IMR-90 (cell line): ENCODE results near the gene AXIN1. TPM values are rescaled to one million over a fixed set of nuclear protein-coding genes. Genes with fewer than 3 reads are reported as not detected.

Source experiments
- ATAC-seq: fragments of 200-7000 bp; cut with Tn5 transposase; 2 replicates; pipeline ENCODE4 v1.9.1; 2020; ENCODE audit warnings: low read depth, mild to moderate bottlenecking, moderate library complexity
- BruUV-seq: library from RNA; stranded (reverse); fragments of 400-500 nt; replicated peaks from 2 replicates; lab custom pipeline; 2021; lab: Mats Ljungman, UMichigan
- CTCF ChIA-PET: fragments of 300-600 bp; formaldehyde crosslinking; extraction: SDS; loops from one replicate; lab custom pipeline; 2021; ENCODE audit warnings: antibody characterized with exemption; lab: Yijun Ruan, JAX
- POLR2A ChIA-PET: fragments of 300-600 bp; sonication (Branson Sonifier 250); formaldehyde crosslinking; loops from one replicate; lab custom pipeline; 2022; ENCODE audit warnings: antibody characterized with exemption; ENCODE audit not compliant: unreplicated experiment; lab: Charles Lee
- DNase-seq: peaks from one replicate; pipeline ENCODE4 v3.0.0; 2013
- H2AFZ ChIP-seq: replicated peaks from 2 replicates; pipeline ENCODE3; 2013; ENCODE audit warnings: low read length, mild to moderate bottlenecking; ENCODE audit not compliant: poor library complexity
- H2AK5ac ChIP-seq: 2 replicates; pipeline ENCODE4 v1.6.1; 2013; ENCODE audit warnings: low read depth, low read length, inconsistent platforms
- H2AK9ac ChIP-seq: replicated peaks from 2 replicates; pipeline ENCODE3; 2013; ENCODE audit warnings: mild to moderate bottlenecking, low read depth, low read length, moderate library complexity; ENCODE audit not compliant: poor library complexity
- H2BK120ac ChIP-seq: 2 replicates; pipeline ENCODE4 v1.6.1; 2013; ENCODE audit warnings: low read depth, low read length, inconsistent platforms
- H2BK15ac ChIP-seq: 3 replicates; pipeline ENCODE4 v1.6.1; 2013; ENCODE audit warnings: low read depth, low read length, inconsistent platforms
- H2BK20ac ChIP-seq: 2 replicates; pipeline ENCODE4 v1.6.1; 2013; ENCODE audit warnings: low read depth, mild to moderate bottlenecking, inconsistent platforms, low read length, moderate library complexity
- H2BK5ac ChIP-seq: 2 replicates; pipeline ENCODE4 v1.6.1; 2013; ENCODE audit warnings: mild to moderate bottlenecking, low read depth, low read length, inconsistent platforms; ENCODE audit not compliant: poor library complexity, severe bottlenecking
- H3K14ac ChIP-seq: replicated peaks from 2 replicates; pipeline ENCODE4 v1.6.1; 2013; ENCODE audit warnings: low read depth, low read length, inconsistent platforms
- H3K18ac ChIP-seq: 2 replicates; pipeline ENCODE4 v1.6.1; 2013; ENCODE audit warnings: low read depth, low read length, control low read depth
- H3K23ac ChIP-seq: 2 replicates; pipeline ENCODE4 v1.6.1; 2013; ENCODE audit warnings: low read depth, low read length, inconsistent platforms
- H3K27ac ChIP-seq: 2 replicates; pipeline ENCODE4 v1.5.1; 2013; ENCODE audit warnings: mild to moderate bottlenecking, control low read depth, low read length; ENCODE audit not compliant: insufficient read depth
- H3K27me3 ChIP-seq: 2 replicates; pipeline ENCODE4 v1.6.1; 2013; ENCODE audit warnings: low read length; ENCODE audit not compliant: control insufficient read depth, insufficient read depth
- H3K36me3 ChIP-seq: 2 replicates; pipeline ENCODE4 v1.6.1; 2013; ENCODE audit warnings: low read length, mixed read lengths; ENCODE audit not compliant: control insufficient read depth, insufficient read depth
- H3K4ac ChIP-seq: 2 replicates; pipeline ENCODE4 v1.6.1; 2013; ENCODE audit warnings: low read depth, low read length, inconsistent platforms
- H3K4me1 ChIP-seq: 2 replicates; pipeline ENCODE4 v1.6.1; 2013; ENCODE audit warnings: low read length, mixed read lengths; ENCODE audit not compliant: control insufficient read depth, insufficient read depth
- H3K4me2 ChIP-seq: 2 replicates; pipeline ENCODE4 v1.6.1; 2013; ENCODE audit warnings: low read depth, mild to moderate bottlenecking, control low read depth, low read length, moderate library complexity
- H3K4me3 ChIP-seq: 2 replicates; pipeline ENCODE4 v1.5.1; 2013; ENCODE audit warnings: low read depth, mild to moderate bottlenecking, control low read depth, low read length, moderate library complexity; ENCODE audit not compliant: insufficient read depth
- H3K56ac ChIP-seq: 2 replicates; pipeline ENCODE4 v1.6.1; 2013; ENCODE audit warnings: low read length, inconsistent platforms; ENCODE audit not compliant: insufficient read depth; ENCODE audit errors: extremely low read depth
- H3K79me1 ChIP-seq, 2 experiments: 2 replicates each; pipeline ENCODE4 v1.6.1; 2013; ENCODE audit warnings: low read length in 2 of 2, inconsistent platforms in 1 of 2, low read depth in 1 of 2
- H3K9ac ChIP-seq: 2 replicates; pipeline ENCODE4 v1.6.1; 2013; ENCODE audit warnings: low read depth, low read length, control low read depth
- H3K9me1 ChIP-seq: 2 replicates; pipeline ENCODE4 v1.6.1; 2013; ENCODE audit warnings: low read length, inconsistent platforms; ENCODE audit not compliant: insufficient read depth
- H3K9me3 ChIP-seq: 2 replicates; pipeline ENCODE4 v1.6.1; 2013; ENCODE audit warnings: low read length; ENCODE audit not compliant: control insufficient read depth, insufficient read depth
- H4K20me1 ChIP-seq: 2 replicates; pipeline ENCODE4 v1.6.1; 2013; ENCODE audit warnings: low read length, inconsistent platforms; ENCODE audit not compliant: insufficient read depth
- H4K5ac ChIP-seq: 2 replicates; pipeline ENCODE4 v1.6.1; 2013; ENCODE audit warnings: mild to moderate bottlenecking, low read depth, low read length, control low read depth
- H4K8ac ChIP-seq, 2 experiments: 2 replicates each; pipeline ENCODE4 v1.6.1; 2013; ENCODE audit warnings: low read depth in 2 of 2, low read length in 2 of 2, control low read depth in 1 of 2, inconsistent platforms in 1 of 2
- H4K91ac ChIP-seq: 2 replicates; pipeline ENCODE4 v1.6.1; 2013; ENCODE audit warnings: low read depth, low read length, inconsistent platforms; ENCODE audit not compliant: insufficient read depth
- BHLHE40 ChIP-seq: fragments of 150-350 bp; IDR thresholded peaks from 2 replicates; pipeline ENCODE4 v1.6.1; 2016; ENCODE audit warnings: mild to moderate bottlenecking, low read depth, low read length
- CEBPB ChIP-seq: IDR thresholded peaks from 2 replicates; pipeline ENCODE4 v1.6.1; 2012; ENCODE audit warnings: low read depth, low read length, improper control_type of control experiment
- CHD1 ChIP-seq: IDR thresholded peaks from 2 replicates; pipeline ENCODE4 v1.6.1; 2012; ENCODE audit warnings: low read depth, low read length, improper control_type of control experiment
- CTCF ChIP-seq: conservative IDR thresholded peaks from 2 replicates; pipeline ENCODE4 v1.5.1; 2012; ENCODE audit warnings: mild to moderate bottlenecking, low read depth, low read length, improper control_type of control experiment
- ELK1 ChIP-seq: fragments of 150-350 bp; IDR thresholded peaks from 2 replicates; pipeline ENCODE4 v1.6.1; 2016; ENCODE audit warnings: low read depth, mild to moderate bottlenecking, low read length, moderate library complexity, borderline replicate concordance
- FOS ChIP-seq: fragments of 150-350 bp; IDR thresholded peaks from 2 replicates; pipeline ENCODE4 v1.6.1; 2016; ENCODE audit warnings: low read depth, low read length
- MAFK ChIP-seq: IDR thresholded peaks from 2 replicates; pipeline ENCODE4 v1.6.1; 2012; ENCODE audit warnings: low read depth, low read length, improper control_type of control experiment
- MAZ ChIP-seq: IDR thresholded peaks from 2 replicates; pipeline ENCODE4 v1.6.1; 2012; ENCODE audit warnings: low read depth, mild to moderate bottlenecking, low read length, improper control_type of control experiment, moderate library complexity, borderline replicate concordance
- MXI1 ChIP-seq: IDR thresholded peaks from 2 replicates; pipeline ENCODE4 v1.6.1; 2012; ENCODE audit warnings: low read depth, mild to moderate bottlenecking, low read length, moderate library complexity, borderline replicate concordance
- NFE2L2 ChIP-seq: fragments of 150-350 bp; IDR thresholded peaks from 2 replicates; pipeline ENCODE4 v1.6.1; 2016; ENCODE audit warnings: low read depth, mild to moderate bottlenecking, low read length
- POLR2A ChIP-seq: IDR thresholded peaks from 2 replicates; pipeline ENCODE4 v1.6.1; 2012; ENCODE audit warnings: mild to moderate bottlenecking, low read depth, low read length
- RAD21 ChIP-seq: IDR thresholded peaks from 2 replicates; pipeline ENCODE4 v1.6.1; 2012; ENCODE audit warnings: low read length, improper control_type of control experiment
- RCOR1 ChIP-seq: IDR thresholded peaks from 2 replicates; pipeline ENCODE4 v1.6.1; 2012; ENCODE audit warnings: mild to moderate bottlenecking, low read length, improper control_type of control experiment; ENCODE audit not compliant: insufficient replicate concordance
- RFX5 ChIP-seq: IDR thresholded peaks from 2 replicates; pipeline ENCODE4 v1.8.0; 2012; ENCODE audit warnings: low read depth, mild to moderate bottlenecking, low read length, moderate library complexity
- SMC3 ChIP-seq: fragments of 150-350 bp; IDR thresholded peaks from 2 replicates; pipeline ENCODE4 v1.6.1; 2016; ENCODE audit warnings: low read depth, mild to moderate bottlenecking, antibody characterized with exemption, low read length, moderate library complexity
- USF2 ChIP-seq: fragments of 150-350 bp; IDR thresholded peaks from 2 replicates; pipeline ENCODE4 v1.6.1; 2017; ENCODE audit warnings: mild to moderate bottlenecking, antibody characterized with exemption, low read length, low read depth
- WGBS, 2 experiments: methylation state at CpG; one replicate each; pipeline versions ENCODE4 v1.1.5 to v1.1.7; 2013; ENCODE audit warnings: missing lambda C conversion rate in 2 of 2; ENCODE audit not compliant: insufficient read length in 1 of 2; ENCODE audit errors: extremely low coverage in 2 of 2; 5-methylcytosine and 5-hydroxymethylcytosine counted together
- dilution Hi-C: fragments of 300-500 bp; cut with HindIII; formaldehyde crosslinking; loops from one replicate; pipeline ENCODE4 v1.14.3; 2018; ENCODE audit warnings: low sequenced_read_pairs; ENCODE audit not compliant: unreplicated experiment
- in situ Hi-C: fragments of 300-500 bp; cut with MboI; formaldehyde crosslinking; loops from 3 replicates; pipeline ENCODE4 v1.14.3; 2019; ENCODE audit warnings: low sequenced_read_pairs, inconsistent platforms, mixed read lengths
- intact Hi-C: fragments of 100-400 bp; cut with micrococcal nuclease; formaldehyde crosslinking; loops from 2 replicates; pipeline ENCODE4 v1.10.0; 2022
- polyA plus RNA-seq, 3 experiments: library from polyadenylated mRNA; depleted of rRNA; stranded (reverse); fragments of >200 nt; gene quantifications; 2 replicates each; pipeline ENCODE4 v1.2.3, GENCODE V29; 2012; ENCODE audit warnings: low replicate concordance in 1 of 3
- total RNA-seq: library from RNA; depleted of rRNA; stranded (reverse); fragments of >200 nt; gene quantifications from 2 replicates; pipeline ENCODE4 v1.2.3, GENCODE V29; 2012

Gene AXIN1
- total and polyA plus RNA-seq, 2 of the 4 experiments (the other 2 are of a cell fraction), result 10.9 to 14.2 TPM

GRCh38 chr16:363766-364490 is 11.4 kb upstream of the AXIN1 start:
- H3K14ac ChIP-seq, result no peak overlapping the region
- no peak overlapping the region for H3K4ac ChIP-seq
- H3K79me1 ChIP-seq, result peaks cover 2% of the 10 kb centered on the region in 2 experiments; a peak in 2 of 4 replicates
- H3K23ac ChIP-seq, result no peak overlapping the region
- POLR2A ChIA-PET, result no interaction called here
- H3K9me1 ChIP-seq, result no peaks in the 10 kb centered on the region
- H3K56ac ChIP-seq, result no peak overlapping the region
- no peak overlapping the region for H2BK120ac ChIP-seq
- CTCF ChIA-PET, result no interaction called here
- no peak overlapping the region for H4K91ac ChIP-seq
- peak overlapping the region; percentile 43 for H2AFZ ChIP-seq
- intact Hi-C loops, result no loop called here
- TF ChIP-seq RAD21, result no peak
- TF ChIP-seq POLR2A, result no peak
- no peak for TF ChIP-seq CTCF
- TF ChIP-seq MAZ, result no peak
- no peak for TF ChIP-seq RFX5
- TF ChIP-seq MXI1, result no peak
- no peak for TF ChIP-seq CHD1
- TF ChIP-seq BHLHE40, result no peak
- TF ChIP-seq MAFK, result no peak
- TF ChIP-seq NFE2L2, result no peak
- TF ChIP-seq RCOR1, result no peak
- TF ChIP-seq FOS, result no peak
- TF ChIP-seq SMC3, result no peak
- TF ChIP-seq ELK1, result no peak
- TF ChIP-seq CEBPB, result no peak
- no peak for TF ChIP-seq USF2
- dilution Hi-C loops, result no loop called here
- H2BK20ac ChIP-seq, result no peak overlapping the region
- H3K27me3 ChIP-seq, result no peaks in the 10 kb centered on the region
- no peak overlapping the region for H3K9ac ChIP-seq
- no peak for DNase-seq
- BruUV-seq, result no TSS peak
- no peak overlapping the region for H3K18ac ChIP-seq
- no peak overlapping the region for H2BK5ac ChIP-seq
- no peak overlapping the region for H3K4me2 ChIP-seq
- no peak overlapping the region for H3K4me3 ChIP-seq
- no peaks in the 10 kb centered on the region for H3K9me3 ChIP-seq
- no peaks in the 10 kb centered on the region for H3K4me1 ChIP-seq
- no peak overlapping the region for H2AK5ac ChIP-seq
- peak overlapping the region; percentile 16 for H2AK9ac ChIP-seq
- in situ Hi-C loops, result no loop called here
- H2BK15ac ChIP-seq, result no peak overlapping the region
- no peak overlapping the region for H4K5ac ChIP-seq
- no peaks in the 10 kb centered on the region for H4K20me1 ChIP-seq
- H3K27ac ChIP-seq, result no peak overlapping the region
- peaks cover 26% of the 10 kb centered on the region for H3K36me3 ChIP-seq
- no peak overlapping the region for H4K8ac ChIP-seq
- WGBS, 2 experiments, result 44% methylated on average over 10 of the region's 24 CpGs; no CpG with 5 or more reads in 1 of the 2 experiments
- ATAC-seq, result no peak
